ENCODE data around the gene GART. TPM values are rescaled to one million over a fixed set of nuclear protein-coding genes. Genes with fewer than 3 reads are reported as not detected.

The GART gene
- total RNA-seq (10 to 100 TPM; 38.3 to 98.8 (median 71.9) TPM), polyA plus RNA-seq (10 to 100 TPM; 37.3 to 56.4 TPM), total RNA-seq (45.9 reads per million, percentile 69 among the genes with 10 or more reads in this experiment)

GRCh38 chr21:33541756-33542639, at the start of gene GART:
Gene GART, minus strand, starts transcription at chr21:33542117. Its CDS starts 2,802 bp downstream, at chr21:33539315.
- H3K27me3 Mint-ChIP-seq, result peaks cover 0 to 5% (median 0%) of the 10 kb centered on the region in 5 donors
- H3K4me3 ChIP-seq (ENCODE audit: low read length), result peak within 1 kb of the TSS; percentile 95
- intact Hi-C loops (cut with micrococcal nuclease), result loop anchor here (1.0 to 10.0 kb wide), 22 partner anchors 17 to 1130 kb away; partner anchors contain the start of genes CFAP298 (in 2 of the 2), DNAJC28 (in 2 of the 2), IFNAR1 (in 2 of the 2) and SYNJ1 (in 2 of the 2)
- peak; percentile 71 to 87 (median 80) for DNase-seq
- peaks cover 0 to 31% (median 4%) of the 10 kb centered on the region in 3 experiments for H3K36me3 ChIP-seq (ENCODE audit: control insufficient read depth in 2 of 3, insufficient read depth in 3 of 3, low read length in 3 of 3)
- peaks cover 20 to 30% of the 10 kb centered on the region in 2 donors for H3K4me1 ChIP-seq (ENCODE audit: control insufficient read depth in 2 of 2, insufficient read depth in 2 of 2, low read length in 2 of 2)
- CTCF ChIA-PET, result interaction anchor here (0.7 to 1.2 kb wide), 2 partner anchors 62 to 828 kb away, joined by 3 read pairs; partner anchors contain the start of gene TMEM50B
- H3K27ac ChIP-seq (ENCODE audit: low read depth, low read length), result peak within 1 kb of the TSS; percentile 99
- ATAC-seq, result peak; percentile 68
- no peaks in the 10 kb centered on the region for H3K27me3 ChIP-seq (ENCODE audit: control insufficient read depth in 2 of 2, insufficient read depth in 2 of 2, low read length in 2 of 2)
- peak within 1 kb of the TSS; percentile 99 to 100 (median 99) for H3K27ac Mint-ChIP-seq
- peak within 1 kb of the TSS; percentile 90 to 100 (median 97) for H3K4me3 Mint-ChIP-seq
- H3K9me3 Mint-ChIP-seq, result peaks cover 0 to 5% (median 0%) of the 10 kb centered on the region in 11 donors
- POLR2A ChIA-PET, result interaction anchor here (0.7 to 6.9 kb wide), 18 partner anchors 10 to 390 kb away, joined by 3 to 108 read pairs (median 4); partner anchors contain the start of genes DNAJC28, DONSON and TMEM50B
- H3K9me3 ChIP-seq (ENCODE audit: control insufficient read depth in 2 of 3, low read length in 3 of 3), result no peaks in the 10 kb centered on the region
- peaks cover 33 to 57% (median 49%) of the 10 kb centered on the region in 7 donors for H3K4me1 Mint-ChIP-seq
- H3K36me3 Mint-ChIP-seq, result peaks cover 8 to 16% (median 14%) of the 10 kb centered on the region in 5 donors

GRCh38 chr21:33588485-33589335, 46.8 kb upstream of the GART start, which contains the start of gene DONSON:
Gene DONSON, minus strand, starts transcription at chr21:33588684. Its CDS starts 43 bp downstream, at chr21:33588641.
- no peaks in the 10 kb centered on the region for H3K9me3 ChIP-seq (ENCODE audit: control insufficient read depth in 2 of 3, low read length in 3 of 3)
- no peaks in the 10 kb centered on the region for H3K27me3 ChIP-seq (ENCODE audit: control insufficient read depth in 2 of 2, insufficient read depth in 2 of 2, low read length in 2 of 2)
- CTCF ChIA-PET, result interaction anchor here (1.0 to 2.5 kb wide), 3 partner anchors 17 to 45 kb away, joined by 3 to 8 read pairs (median 5); partner anchors contain the start of gene SON
- peak within 1 kb of the TSS; percentile 90 to 96 (median 94) for H3K4me3 Mint-ChIP-seq
- H3K4me3 ChIP-seq (ENCODE audit: low read length), result peak within 1 kb of the TSS; percentile 63
- peaks cover 5% of the 10 kb centered on the region in 2 donors for H3K4me1 ChIP-seq (ENCODE audit: control insufficient read depth in 2 of 2, insufficient read depth in 2 of 2, low read length in 2 of 2)
- H3K27ac Mint-ChIP-seq, result peak within 1 kb of the TSS; percentile 34 to 96 (median 89)
- peaks cover 0 to 31% (median 20%) of the 10 kb centered on the region in 7 donors for H3K4me1 Mint-ChIP-seq
- peaks cover 0 to 3% (median 0%) of the 10 kb centered on the region in 3 experiments for H3K36me3 ChIP-seq (ENCODE audit: control insufficient read depth in 2 of 3, insufficient read depth in 3 of 3, low read length in 3 of 3)
- intact Hi-C loops (cut with micrococcal nuclease), result loop anchor here (1.0 to 5.0 kb wide), 11 partner anchors 11 to 1196 kb away; partner anchors contain the start of genes CRYZL1 (in 2 of the 2), TMEM50B (in 2 of the 2), DNAJC28 (in 1 of the 2) and GART (in 1 of the 2)
- peak within 1 kb of the TSS; percentile 89 for H3K27ac ChIP-seq (ENCODE audit: low read depth, low read length)
- POLR2A ChIA-PET, result interaction anchor here (0.6 to 2.6 kb wide), 15 partner anchors 11 to 817 kb away, joined by 3 to 23 read pairs (median 4); partner anchors contain the start of genes DNAJC28, PAXBP1, SON and TMEM50B
- peaks cover 0 to 9% (median 0%) of the 10 kb centered on the region in 5 donors for H3K36me3 Mint-ChIP-seq
- no peaks in the 10 kb centered on the region for H3K9me3 Mint-ChIP-seq
- peak; percentile 76 to 97 (median 89) for DNase-seq
- ATAC-seq, result peak; percentile 98
- H3K27me3 Mint-ChIP-seq, result peaks cover 0 to 1% (median 0%) of the 10 kb centered on the region in 5 donors

GRCh38 chr21:33587792-33588484, 46.0 kb upstream of the GART start:
- Mint-ChIP-seq H3K4me1 (peaks cover 0 to 31% (median 20%) of the 10 kb centered on the region in 7 donors), H3K9me3 (no peaks in the 10 kb centered on the region), H3K4me3 (peak overlapping the region; percentile 79 to 93 (median 88)), H3K27me3 (peaks cover 0 to 1% (median 0%) of the 10 kb centered on the region in 5 donors), H3K36me3 (peaks cover 0 to 7% (median 0%) of the 10 kb centered on the region in 5 donors), H3K27ac (peak overlapping the region in 8 of 9 donors; percentile 40 to 90 (median 74))
- ChIA-PET POLR2A (interaction anchor here (0.6 to 2.6 kb wide), 13 partner anchors 10 to 816 kb away, joined by 3 to 23 read pairs (median 5); partner anchors contain the start of genes DNAJC28, PAXBP1, SON and TMEM50B), CTCF (interaction anchor here (1.2 kb wide), 1 partner anchor 44 kb away, joined by 5 read pairs; the partner anchor contains the start of gene SON)
- Histone ChIP-seq H3K27ac (ENCODE audit: low read depth, low read length) (peak overlapping the region; percentile 89), H3K27me3 (ENCODE audit: control insufficient read depth in 2 of 2, insufficient read depth in 2 of 2, low read length in 2 of 2) (no peaks in the 10 kb centered on the region), H3K36me3 (ENCODE audit: control insufficient read depth in 2 of 3, insufficient read depth in 3 of 3, low read length in 3 of 3) (peaks cover 0 to 3% (median 0%) of the 10 kb centered on the region in 3 experiments), H3K4me1 (ENCODE audit: control insufficient read depth in 2 of 2, insufficient read depth in 2 of 2, low read length in 2 of 2) (peaks cover 5% of the 10 kb centered on the region in 2 donors), H3K4me3 (ENCODE audit: low read length) (peak overlapping the region; percentile 63), H3K9me3 (ENCODE audit: control insufficient read depth in 2 of 3, low read length in 3 of 3) (no peaks in the 10 kb centered on the region)
- intact Hi-C loops (cut with micrococcal nuclease), result loop anchor here (1.0 to 5.0 kb wide), 11 partner anchors 11 to 1196 kb away; partner anchors contain the start of genes CRYZL1 (in 2 of the 2), TMEM50B (in 2 of the 2), DNAJC28 (in 1 of the 2) and GART (in 1 of the 2)
- peak in 3 of 9 donors; percentile 9 to 53 (median 14) for DNase-seq
- no peak for ATAC-seq

DNA sequence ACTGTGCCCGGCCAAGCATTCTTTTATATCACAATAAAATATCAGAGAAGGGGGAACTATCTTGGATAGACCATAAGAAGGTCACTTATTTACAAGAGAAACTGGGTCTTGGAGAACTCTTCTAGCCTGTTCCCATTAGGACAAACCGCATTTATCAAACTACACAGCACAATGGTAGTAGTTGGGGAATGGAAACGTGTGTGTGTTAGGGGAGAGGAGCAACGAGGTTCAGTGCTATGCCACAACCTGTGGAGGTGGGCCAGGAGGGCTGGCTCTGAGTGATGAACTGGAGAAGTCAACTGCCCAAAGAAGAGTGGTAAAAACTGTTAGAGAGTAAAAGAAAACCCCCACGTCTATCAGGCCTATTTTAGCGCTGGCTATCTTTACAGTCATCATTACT, 45.0 kb upstream of the GART start:
- intact Hi-C loops (cut with micrococcal nuclease), result loop anchor here in 1 of 2 donors (5.0 kb wide), 1 partner anchor 1195 kb away; the partner anchor contains the start of gene URB1
- peaks cover 5% of the 10 kb centered on the region in 2 donors for H3K4me1 ChIP-seq (ENCODE audit: control insufficient read depth in 2 of 2, insufficient read depth in 2 of 2, low read length in 2 of 2)
- H3K9me3 ChIP-seq (ENCODE audit: control insufficient read depth in 2 of 3, low read length in 3 of 3), result no peaks in the 10 kb centered on the region
- no peaks in the 10 kb centered on the region for H3K27me3 ChIP-seq (ENCODE audit: control insufficient read depth in 2 of 2, insufficient read depth in 2 of 2, low read length in 2 of 2)
- H3K4me3 Mint-ChIP-seq, result peak overlapping the region in 9 of 10 donors; percentile 47 to 90 (median 69)
- H3K4me3 ChIP-seq (ENCODE audit: low read length), result no peak overlapping the region
- peaks cover 0 to 7% (median 0%) of the 10 kb centered on the region in 5 donors for H3K36me3 Mint-ChIP-seq
- peaks cover 0 to 1% (median 0%) of the 10 kb centered on the region in 5 donors for H3K27me3 Mint-ChIP-seq
- CTCF ChIA-PET, result no interaction called here
- peaks cover 0 to 3% (median 0%) of the 10 kb centered on the region in 3 experiments for H3K36me3 ChIP-seq (ENCODE audit: control insufficient read depth in 2 of 3, insufficient read depth in 3 of 3, low read length in 3 of 3)
- no peak for ATAC-seq
- peak overlapping the region in 2 of 9 donors; percentile 29 to 62 for H3K27ac Mint-ChIP-seq
- H3K27ac ChIP-seq (ENCODE audit: low read depth, low read length), result no peak overlapping the region
- DNase-seq, result no peak
- H3K4me1 Mint-ChIP-seq, result peaks cover 0 to 31% (median 20%) of the 10 kb centered on the region in 7 donors
- POLR2A ChIA-PET, result no interaction called here
- H3K9me3 Mint-ChIP-seq, result no peaks in the 10 kb centered on the region

DNA sequence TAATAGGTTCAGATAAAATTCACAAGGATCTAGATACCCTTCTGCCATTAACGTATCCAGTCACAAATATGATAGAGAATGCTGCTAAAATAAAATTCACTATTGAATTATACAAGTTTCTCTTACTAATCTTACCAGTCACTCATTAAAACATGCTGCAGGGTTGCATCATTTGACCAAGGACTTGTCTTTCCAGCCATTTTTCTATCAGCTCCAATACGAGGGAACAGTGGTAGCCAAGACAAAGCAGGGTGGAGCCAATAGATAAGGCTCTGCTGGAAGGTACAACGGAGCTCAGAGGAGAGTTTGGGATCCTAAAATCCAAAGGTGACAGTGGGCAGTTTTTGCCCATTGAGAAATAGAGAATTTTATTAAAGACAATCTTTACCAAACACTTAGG, 42.5 kb upstream of the GART start:
- POLR2A ChIA-PET, result interaction anchor here (1.1 to 2.3 kb wide), 2 partner anchors 10 to 41 kb away, joined by 3 to 10 read pairs; partner anchors contain the start of gene SON
- DNase-seq, result no peak
- no peak overlapping the region for H3K4me3 Mint-ChIP-seq
- peaks cover 0 to 7% (median 0%) of the 10 kb centered on the region in 5 donors for H3K36me3 Mint-ChIP-seq
- H3K27me3 Mint-ChIP-seq, result peaks cover 0 to 1% (median 0%) of the 10 kb centered on the region in 5 donors
- Histone ChIP-seq H3K36me3 (ENCODE audit: control insufficient read depth in 2 of 3, insufficient read depth in 3 of 3, low read length in 3 of 3) (peaks cover 0 to 3% (median 0%) of the 10 kb centered on the region in 3 experiments), H3K9me3 (ENCODE audit: control insufficient read depth in 2 of 3, low read length in 3 of 3) (no peaks in the 10 kb centered on the region), H3K4me3 (ENCODE audit: low read length) (no peak overlapping the region), H3K27me3 (ENCODE audit: control insufficient read depth in 2 of 2, insufficient read depth in 2 of 2, low read length in 2 of 2) (no peaks in the 10 kb centered on the region), H3K4me1 (ENCODE audit: control insufficient read depth in 2 of 2, insufficient read depth in 2 of 2, low read length in 2 of 2) (peaks cover 5% of the 10 kb centered on the region in 2 donors), H3K27ac (ENCODE audit: low read depth, low read length) (no peak overlapping the region)
- CTCF ChIA-PET, result no interaction called here
- ATAC-seq, result no peak
- intact Hi-C loops (cut with micrococcal nuclease), result no loop called here
- no peaks in the 10 kb centered on the region for H3K9me3 Mint-ChIP-seq
- H3K4me1 Mint-ChIP-seq, result peaks cover 0 to 29% (median 17%) of the 10 kb centered on the region in 7 donors
- no peak overlapping the region for H3K27ac Mint-ChIP-seq

Measured in naive thymus-derived CD4-positive, alpha-beta T cell (primary cell).